ENCODE measurements around the gene TELO2. TPM values are rescaled to one million over a fixed set of nuclear protein-coding genes. Genes with fewer than 3 reads are reported as not detected.

Gene TELO2
- total RNA-seq, 1 donor from 2014 or later: 13.6 TPM

DNA sequence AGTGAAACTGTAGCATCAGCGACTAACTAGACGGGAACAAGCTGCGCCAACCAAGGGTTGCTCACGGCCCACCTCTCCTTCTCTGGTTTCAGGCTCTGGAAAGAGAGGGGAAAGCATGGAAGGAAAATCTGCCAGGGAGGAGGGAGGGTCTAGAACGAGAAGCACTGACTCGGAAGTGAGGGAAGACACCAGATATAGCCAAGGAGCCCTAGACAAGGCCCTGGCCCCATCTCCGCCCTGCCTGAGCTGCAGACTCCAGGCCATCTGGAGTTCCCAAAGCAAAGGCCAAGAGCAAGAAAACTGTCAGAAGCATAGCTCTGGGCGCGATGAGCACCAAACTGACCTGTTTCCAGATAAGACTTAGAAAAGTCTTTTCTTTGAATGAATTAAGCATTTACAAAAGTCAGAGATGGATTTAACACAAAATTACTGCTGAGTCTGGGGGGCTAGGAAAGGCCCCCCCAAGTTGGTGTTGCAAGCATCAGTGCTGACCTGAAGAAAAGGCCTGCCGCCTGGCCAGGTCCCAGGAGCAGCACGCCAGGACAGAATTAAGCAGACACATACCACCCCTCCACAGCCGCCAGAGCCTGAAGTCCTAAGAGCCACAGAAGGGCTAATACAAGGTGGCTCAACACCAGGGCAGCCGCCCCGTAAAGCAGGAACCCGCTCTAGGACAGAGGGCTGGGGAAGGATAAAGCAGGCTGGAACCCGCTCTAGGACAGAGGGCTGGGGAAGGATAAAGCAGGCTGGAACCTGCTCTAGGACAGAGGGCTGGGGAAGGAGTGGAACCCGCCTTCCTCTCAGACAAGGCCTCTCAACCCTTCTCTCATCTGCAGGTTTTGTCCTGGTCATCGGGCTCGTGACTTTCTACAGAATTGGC is 61.0 kb downstream of the TELO2 start:
- no peak for DNase-seq (ENCODE audit: low read depth in 2 of 2)

DNA sequence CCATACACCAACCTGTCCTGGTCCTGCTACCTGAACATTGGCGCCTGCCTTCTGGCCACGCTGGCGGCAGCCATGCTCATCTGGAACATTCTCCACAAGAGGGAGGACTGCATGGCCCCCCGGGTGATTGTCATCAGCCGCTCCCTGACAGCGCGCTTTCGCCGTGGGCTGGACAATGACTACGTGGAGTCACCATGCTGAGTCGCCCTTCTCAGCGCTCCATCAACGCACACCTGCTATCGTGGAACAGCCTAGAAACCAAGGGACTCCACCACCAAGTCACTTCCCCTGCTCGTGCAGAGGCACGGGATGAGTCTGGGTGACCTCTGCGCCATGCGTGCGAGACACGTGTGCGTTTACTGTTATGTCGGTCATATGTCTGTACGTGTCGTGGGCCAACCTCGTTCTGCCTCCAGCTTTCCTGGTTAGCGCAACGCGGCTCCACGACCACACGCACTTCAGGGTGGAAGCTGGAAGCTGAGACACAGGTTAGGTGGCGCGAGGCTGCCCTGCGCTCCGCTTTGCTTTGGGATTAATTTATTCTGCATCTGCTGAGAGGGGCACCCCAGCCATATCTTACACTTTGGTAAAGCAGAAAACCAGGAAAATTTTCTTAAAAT is 61.8 kb downstream of the TELO2 start:
- DNase-seq (ENCODE audit: low read depth in 2 of 2): no peak

DNA sequence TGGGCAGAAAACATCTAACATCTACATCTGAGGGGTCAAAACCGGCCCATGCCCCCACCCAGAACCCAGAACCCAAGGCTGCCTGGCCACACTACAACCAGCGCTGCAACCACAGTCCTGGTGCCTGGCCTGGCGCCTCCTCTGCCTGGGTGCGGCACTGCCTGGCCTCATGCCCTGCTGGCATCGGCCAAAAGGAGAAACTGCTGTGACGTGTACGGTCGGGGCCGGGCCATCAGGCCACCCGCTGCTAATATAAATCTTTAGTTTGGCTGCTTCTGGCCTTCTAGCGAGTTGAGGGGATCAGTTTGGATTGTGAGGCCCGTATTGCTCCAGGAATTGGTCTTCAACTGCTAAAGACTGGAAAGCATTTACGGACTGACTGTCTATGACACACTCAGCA is 63.1 kb downstream of the TELO2 start:
- DNase-seq (ENCODE audit: low read depth in 2 of 2): no peak

DNA sequence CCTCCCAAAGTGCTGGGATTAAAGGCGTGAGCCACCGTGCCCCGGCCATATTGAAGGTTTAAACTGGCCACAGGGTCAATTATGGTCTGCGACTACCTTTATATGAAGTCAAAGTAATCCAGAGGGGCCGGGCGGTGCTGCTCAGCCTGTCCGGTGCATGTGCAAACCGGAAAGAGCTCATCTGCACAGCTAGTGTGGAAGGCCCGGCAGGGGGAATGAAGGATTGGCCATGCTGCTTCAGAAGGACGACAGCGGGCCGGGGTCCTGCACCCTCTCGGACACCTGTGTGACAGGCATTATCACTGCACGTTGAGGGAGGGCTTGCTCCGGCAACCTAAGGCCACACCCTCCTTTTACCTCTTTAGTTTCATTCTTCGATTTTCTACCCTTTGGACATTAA is 63.9 kb downstream of the TELO2 start:
- no peak for DNase-seq (ENCODE audit: low read depth in 2 of 2)

DNA sequence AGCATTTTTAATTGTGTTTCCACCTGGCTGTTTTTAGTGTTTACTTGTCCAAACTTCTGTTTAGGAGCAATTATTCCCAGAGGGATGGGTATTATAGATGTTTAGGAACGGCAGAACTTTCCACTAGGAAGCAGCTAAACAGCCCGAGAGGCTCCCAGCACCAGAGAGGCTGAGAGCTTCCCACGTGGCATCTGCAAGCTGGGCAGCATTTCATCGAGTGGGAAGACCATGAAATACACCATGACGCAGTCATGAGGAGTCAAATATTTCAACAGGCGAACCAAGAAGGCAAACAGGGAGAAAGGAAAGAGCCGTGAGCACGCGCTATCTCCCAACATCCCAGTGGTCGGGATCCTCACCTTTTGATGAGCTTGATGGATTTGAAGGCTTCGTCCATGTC is 64.4 kb downstream of the TELO2 start:
- no peak for DNase-seq (ENCODE audit: low read depth in 2 of 2)

DNA sequence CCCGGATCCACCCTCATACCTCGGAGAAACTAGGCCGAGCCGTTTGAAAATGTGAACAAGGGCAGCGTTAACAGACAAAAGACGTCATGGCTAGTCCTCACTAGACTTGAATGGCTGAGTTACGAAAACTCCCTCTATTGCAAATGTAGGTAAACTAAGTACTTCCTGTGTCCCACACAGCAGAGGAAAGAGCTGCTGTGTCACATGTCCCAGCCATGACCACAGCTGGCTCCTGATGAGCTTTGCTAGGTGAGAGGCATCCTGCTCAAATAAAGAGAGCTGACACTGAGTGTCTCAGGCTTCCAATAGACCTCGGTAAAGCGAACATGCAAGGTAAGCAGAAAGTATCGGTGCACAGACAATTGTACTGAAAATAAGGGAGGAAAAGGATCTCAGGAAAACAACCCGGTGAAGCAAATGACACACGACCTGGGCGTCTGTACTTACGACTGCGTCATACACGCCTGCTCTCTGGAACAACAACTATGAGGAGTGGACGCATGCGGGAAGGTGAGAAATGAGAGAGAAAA is 66.4 kb downstream of the TELO2 start:
- peak; percentile 65 to 86 for DNase-seq (ENCODE audit: low read depth in 2 of 2)

Other genes with a start within 250 kb of the TELO2 start
- gene TPSD1, start 237.3 kb upstream of the TELO2 start, total RNA-seq: not detected in 2 replicates
- gene UBE2I, start 183.7 kb upstream of the TELO2 start, total RNA-seq: 34.1 and 40.1 TPM in 2 replicates
- gene BAIAP3, start 159.7 kb upstream of the TELO2 start, total RNA-seq: 0.64 and 1.6 TPM in 2 replicates
- gene TSR3, start 141.5 kb upstream of the TELO2 start, total RNA-seq: 53.7 and 58.4 TPM in 2 replicates
- gene GNPTG, start 141.4 kb upstream of the TELO2 start, total RNA-seq: 16.8 and 36.2 TPM in 2 replicates
- 5.3 and 9.1 TPM in 2 replicates for gene UNKL, start 78.7 kb upstream of the TELO2 start, total RNA-seq
- gene UQCC4, start 72.6 kb upstream of the TELO2 start, total RNA-seq: 16.8 and 16.9 TPM in 2 replicates
- gene PERCC1, start 62.3 kb upstream of the TELO2 start, total RNA-seq: not detected in 2 replicates
- 0.13 TPM in 2 replicates for gene CCDC154, start 48.8 kb upstream of the TELO2 start, total RNA-seq
- gene CLCN7, start 18.3 kb upstream of the TELO2 start, total RNA-seq: 56.9 and 131 TPM in 2 replicates
- under 0.01 and 0.13 TPM in 2 replicates for gene PTX4, start 4.4 kb upstream of the TELO2 start, total RNA-seq
- 95.9 and 158 TPM in 2 replicates for gene TMEM204, start 40.3 kb downstream of the TELO2 start, total RNA-seq
- gene IFT140, start 118.7 kb downstream of the TELO2 start, total RNA-seq: 11.3 and 17.4 TPM in 2 replicates
- gene CRAMP1, start 119.0 kb downstream of the TELO2 start, total RNA-seq: 7.1 and 12.9 TPM in 2 replicates
- gene JPT2, start 184.9 kb downstream of the TELO2 start, total RNA-seq: 42.5 and 56.1 TPM in 2 replicates
- gene MAPK8IP3, start 212.8 kb downstream of the TELO2 start, total RNA-seq: 13.9 and 25.7 TPM in 2 replicates